ENCODE results near the gene SIGMAR1.

Gene SIGMAR1

GRCh38 chr9:34591248-34591916 lies 46.2 kb downstream of the SIGMAR1 start:
- Histone ChIP-seq H3K9me3 (ENCODE audit: severe bottlenecking) (no peaks in the 10 kb centered on the region), H3K27me3 (ENCODE audit: insufficient read depth, low read depth, severe bottlenecking) (peaks cover 15% of the 10 kb centered on the region), H3K36me3 (no peaks in the 10 kb centered on the region), H3K4me3 (ENCODE audit: low read depth, low read length) (peak overlapping the region; percentile 33), H3K27ac (no peak overlapping the region)
- peak; percentile 97 for TF ChIP-seq CTCF (IDR thresholded peaks at IDR 0.05; ENCODE audit: low read depth, low read length)
- DNase-seq = peak; percentile 84

DNA sequence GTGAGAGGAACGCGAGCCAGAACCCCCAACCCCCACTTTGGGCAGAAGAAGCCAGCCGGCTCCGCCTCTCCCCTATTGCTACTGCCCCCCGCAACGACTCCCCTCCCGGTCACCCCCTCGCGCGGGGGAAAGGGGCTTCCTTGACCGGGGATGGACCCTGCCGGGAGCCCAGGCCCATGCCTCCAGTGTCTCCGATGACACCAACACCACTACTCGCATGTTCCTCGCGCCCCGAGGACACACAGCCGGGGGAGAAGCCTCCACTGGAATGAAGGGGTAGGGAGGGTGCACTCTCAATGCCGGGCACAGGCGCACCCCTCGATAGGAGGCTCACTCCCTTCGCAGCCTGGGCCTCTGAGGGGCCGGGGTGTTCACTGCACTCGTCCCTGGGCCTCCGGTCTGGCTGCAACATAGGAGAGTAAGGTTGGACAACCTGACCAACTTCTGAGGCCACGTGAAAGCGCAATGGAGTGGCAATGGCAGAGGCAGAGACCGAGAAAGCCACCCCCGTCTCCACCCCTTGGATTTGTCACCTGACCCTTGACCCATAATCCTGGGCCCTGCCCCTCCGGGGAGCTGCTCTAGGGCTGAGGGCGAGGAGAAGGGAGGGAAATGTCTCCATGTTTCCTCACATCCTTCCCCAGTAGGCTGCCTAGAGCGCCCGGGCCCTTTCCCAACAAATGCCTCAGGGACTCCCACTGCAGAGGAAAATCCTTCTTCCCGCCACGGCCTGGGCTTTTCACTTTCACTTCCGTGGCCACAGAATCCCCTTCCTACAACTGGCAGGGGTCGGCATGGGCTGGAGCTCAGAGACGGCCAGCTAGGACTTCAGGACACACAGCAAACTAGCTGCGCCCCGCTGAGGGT lies 47.0 kb downstream of the SIGMAR1 start:
- no peaks in the 10 kb centered on the region for H3K9me3 ChIP-seq (ENCODE audit: severe bottlenecking)
- no peaks in the 10 kb centered on the region for H3K36me3 ChIP-seq
- H3K27ac ChIP-seq = peak overlapping the region; percentile 44; the same call in 1 of the 2 replicates
- peaks cover 15% of the 10 kb centered on the region for H3K27me3 ChIP-seq (ENCODE audit: insufficient read depth, low read depth, severe bottlenecking)
- peak; percentile 48 for DNase-seq
- H3K4me3 ChIP-seq (ENCODE audit: low read depth, low read length) = peak overlapping the region; percentile 75
- no peak for TF ChIP-seq CTCF (IDR thresholded peaks at IDR 0.05; ENCODE audit: low read depth, low read length)

DNA sequence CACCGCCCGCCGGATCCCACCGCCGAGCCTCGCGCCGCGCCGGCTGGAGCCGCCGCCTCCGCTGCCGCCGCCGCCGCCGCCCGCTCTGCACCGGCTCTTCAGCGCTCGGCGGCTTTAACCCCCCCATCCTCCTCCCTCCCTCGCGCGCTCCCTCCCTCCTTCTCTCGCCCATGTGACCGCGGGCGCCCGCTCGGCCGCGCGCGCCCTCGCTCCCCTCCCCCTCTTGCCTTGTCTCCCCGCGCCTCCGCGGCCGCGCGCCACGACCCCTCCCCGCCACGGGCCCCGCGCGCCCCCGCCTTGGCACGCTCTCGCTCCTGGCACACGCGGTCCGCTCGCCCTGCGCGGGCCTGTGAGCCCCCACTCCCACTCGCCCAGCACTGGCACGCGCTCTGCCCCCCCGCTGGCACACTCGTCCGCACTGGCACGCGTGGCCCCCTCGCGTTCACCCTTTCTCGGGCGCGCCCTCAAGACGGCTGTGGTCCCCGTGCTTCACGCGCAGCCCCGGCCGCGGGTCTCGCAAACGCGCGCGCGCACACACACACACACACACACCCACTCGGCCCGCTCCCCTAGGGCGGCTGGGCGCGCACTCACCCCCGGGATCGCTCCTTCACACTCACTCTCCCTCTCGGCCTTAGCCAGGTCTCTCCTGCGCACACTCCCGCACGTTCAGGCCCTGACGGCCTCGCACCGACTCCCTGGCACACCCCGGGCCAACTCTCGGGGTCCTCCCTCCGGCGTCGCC lies 47.8 kb downstream of the SIGMAR1 start, which contains the start of gene CNTFR:
CNTFR (minus strand) TSS at position 89 of the 745 bp plus-strand sequence. CDS start 20,743 bp downstream, outside the sequence.
- no peak for TF ChIP-seq CTCF (IDR thresholded peaks at IDR 0.05; ENCODE audit: low read depth, low read length)
- DNase-seq = peak; percentile 80
- peak within 1 kb of the TSS; percentile 44 for H3K27ac ChIP-seq
- peaks cover 15% of the 10 kb centered on the region for H3K27me3 ChIP-seq (ENCODE audit: insufficient read depth, low read depth, severe bottlenecking)
- no peaks in the 10 kb centered on the region for H3K9me3 ChIP-seq (ENCODE audit: severe bottlenecking)
- peak within 1 kb of the TSS; percentile 75 for H3K4me3 ChIP-seq (ENCODE audit: low read depth, low read length)
- H3K36me3 ChIP-seq = no peaks in the 10 kb centered on the region

GRCh38 chr9:34588671-34589635 lies 48.6 kb downstream of the SIGMAR1 start:
- peaks cover 15% of the 10 kb centered on the region for H3K27me3 ChIP-seq (ENCODE audit: insufficient read depth, low read depth, severe bottlenecking)
- no peaks in the 10 kb centered on the region for H3K36me3 ChIP-seq
- no peaks in the 10 kb centered on the region for H3K9me3 ChIP-seq (ENCODE audit: severe bottlenecking)
- no peak for TF ChIP-seq CTCF (IDR thresholded peaks at IDR 0.05; ENCODE audit: low read depth, low read length)
- peak overlapping the region; percentile 75 for H3K4me3 ChIP-seq (ENCODE audit: low read depth, low read length)
- H3K27ac ChIP-seq = no peak overlapping the region
- peak; percentile 42 for DNase-seq

DNA sequence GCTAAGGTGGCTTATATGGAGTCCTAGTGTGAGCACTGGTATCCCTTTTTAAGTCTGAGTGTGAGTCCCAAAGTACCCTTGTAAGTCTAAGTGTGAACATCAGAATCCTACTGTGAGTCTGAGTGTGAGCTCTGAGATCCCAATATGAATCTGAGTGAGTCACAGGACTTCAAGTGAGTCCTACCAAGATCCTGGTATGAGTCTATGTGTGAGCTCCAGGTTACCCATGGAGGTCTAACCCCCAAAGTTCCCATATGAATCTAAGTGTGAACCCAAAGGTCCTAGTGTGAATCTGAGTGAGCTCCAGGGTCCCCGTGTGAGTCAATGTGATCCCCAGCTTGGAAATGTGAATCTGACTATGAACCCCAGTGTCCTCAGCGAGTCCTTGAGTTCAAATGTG lies 50.3 kb downstream of the SIGMAR1 start:
- H3K4me3 ChIP-seq (ENCODE audit: low read depth, low read length) = no peak overlapping the region
- TF ChIP-seq CTCF (IDR thresholded peaks at IDR 0.05; ENCODE audit: low read depth, low read length) = no peak
- H3K36me3 ChIP-seq = no peaks in the 10 kb centered on the region
- H3K27me3 ChIP-seq (ENCODE audit: insufficient read depth, low read depth, severe bottlenecking) = peaks cover 14% of the 10 kb centered on the region
- H3K9me3 ChIP-seq (ENCODE audit: severe bottlenecking) = no peaks in the 10 kb centered on the region
- no peak for DNase-seq
- no peak overlapping the region for H3K27ac ChIP-seq

Measured in WERI-Rb-1 (cell line).